NCI-H128 (cell line): Measurements from ENCODE around the gene SNRPA.
A peak's percentile ranks its signal among the peaks of the same experiment; 100 is the strongest.
"Not testable (repeated sequence)": the region's sequence is repeated elsewhere in the genome, so short reads cannot be mapped to it uniquely, and the experiment has no call there.

Source experiments
- DNase-seq: peaks from one replicate; lab custom pipeline; 2025; ENCODE audit not compliant: unreplicated experiment; lab: John Stamatoyannopoulos, UW

SNRPA gene

GRCh38 chr19:40776364-40776763 lies 25.4 kb downstream of the SNRPA start:
- DNase-seq, result no peak

- DNase-seq, result peak; percentile 80
Measured at GRCh38 chr19:40776932-40777644, 26.1 kb downstream of the SNRPA start.

DNA sequence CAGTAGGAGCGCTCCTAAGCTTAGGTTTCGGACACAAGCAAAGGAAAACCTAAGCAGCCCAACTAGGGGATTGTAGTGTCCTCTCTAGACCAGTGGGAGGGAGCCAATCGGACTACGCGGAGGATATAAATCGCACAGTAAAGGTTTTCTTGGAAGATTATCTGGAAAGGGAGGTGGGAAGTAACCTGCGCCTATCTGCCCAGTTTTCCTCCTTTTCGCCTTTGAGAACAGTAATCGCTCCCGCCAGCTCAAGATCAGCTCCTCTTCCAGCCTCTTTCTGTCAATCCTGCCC lies 26.6 kb downstream of the SNRPA start:
- no peak for DNase-seq

- DNase-seq, result peak; percentile 99
Measured at GRCh38 chr19:40777937-40778705, 27.1 kb downstream of the SNRPA start, which contains the start of gene RAB4B. Gene RAB4B (plus strand): TSS chr19:40778247. CDS start chr19:40778376, 129 bp downstream.

DNA sequence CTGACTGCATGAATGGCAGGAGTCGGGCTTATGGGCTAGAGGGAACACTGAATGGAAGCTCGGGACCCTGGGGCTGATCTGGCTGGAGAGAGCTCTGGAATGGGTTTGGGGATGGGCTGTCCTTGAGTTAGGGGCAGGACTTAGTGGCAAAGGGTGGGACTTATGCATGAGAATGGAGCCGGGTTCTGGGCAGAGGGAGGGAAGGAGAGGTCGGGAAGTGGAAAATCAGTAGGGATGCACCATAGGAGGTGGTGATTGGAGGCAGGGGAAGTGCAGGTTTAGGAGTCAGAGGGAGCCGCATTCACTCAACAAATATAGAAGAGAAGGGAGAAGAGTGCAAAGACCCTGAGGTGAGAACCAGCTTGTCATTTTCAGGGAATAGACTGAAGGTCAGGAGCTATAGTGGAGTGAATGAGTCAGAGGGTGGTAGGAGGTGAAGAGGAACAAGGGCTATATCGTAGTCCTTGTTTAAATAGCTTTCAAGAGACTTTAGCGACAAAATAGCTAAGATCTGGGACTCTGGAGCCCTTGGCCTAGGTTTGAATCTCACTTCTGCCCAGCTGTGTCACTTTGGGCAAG lies 27.8 kb downstream of the SNRPA start:
- DNase-seq, result no peak

DNA sequence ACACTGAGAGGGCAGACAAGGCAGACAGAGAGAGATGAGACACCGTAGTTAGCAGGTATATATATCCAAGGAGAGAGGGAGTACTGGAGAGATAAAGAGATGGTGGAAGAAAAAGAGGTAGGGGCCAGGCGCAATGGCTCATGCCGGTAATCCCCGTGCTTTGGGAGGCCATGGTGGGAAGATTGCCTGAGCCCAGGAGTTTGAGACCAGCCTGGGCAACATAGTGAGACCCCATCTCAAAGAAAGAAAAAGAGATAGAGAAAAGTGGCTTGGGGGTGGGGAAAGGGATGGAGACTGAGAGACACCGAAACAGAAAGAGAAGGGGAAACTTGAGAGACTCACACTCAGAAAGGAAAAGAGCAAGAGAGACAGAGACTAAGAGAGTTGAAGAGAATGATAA lies 29.6 kb downstream of the SNRPA start:
- DNase-seq, result no peak

GRCh38 chr19:40781140-40781539 lies 30.1 kb downstream of the SNRPA start:
- DNase-seq, result no peak

DNA sequence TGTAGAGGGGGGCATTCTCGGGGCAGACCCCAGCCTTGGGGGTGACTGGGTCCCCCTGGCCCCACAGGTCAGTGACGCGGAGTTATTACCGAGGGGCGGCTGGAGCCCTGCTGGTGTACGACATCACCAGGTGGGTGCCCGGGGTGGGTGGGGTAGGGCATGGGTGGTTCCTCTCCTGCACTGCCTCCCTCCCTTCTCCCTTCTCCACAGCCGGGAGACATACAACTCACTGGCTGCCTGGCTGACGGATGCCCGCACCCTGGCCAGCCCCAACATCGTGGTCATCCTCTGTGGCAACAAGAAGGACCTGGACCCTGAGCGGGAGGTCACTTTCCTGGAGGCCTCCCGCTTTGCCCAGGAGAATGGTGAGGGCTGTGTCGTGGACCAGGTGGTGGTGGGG lies 32.7 kb downstream of the SNRPA start:
- no peak for DNase-seq

DNA sequence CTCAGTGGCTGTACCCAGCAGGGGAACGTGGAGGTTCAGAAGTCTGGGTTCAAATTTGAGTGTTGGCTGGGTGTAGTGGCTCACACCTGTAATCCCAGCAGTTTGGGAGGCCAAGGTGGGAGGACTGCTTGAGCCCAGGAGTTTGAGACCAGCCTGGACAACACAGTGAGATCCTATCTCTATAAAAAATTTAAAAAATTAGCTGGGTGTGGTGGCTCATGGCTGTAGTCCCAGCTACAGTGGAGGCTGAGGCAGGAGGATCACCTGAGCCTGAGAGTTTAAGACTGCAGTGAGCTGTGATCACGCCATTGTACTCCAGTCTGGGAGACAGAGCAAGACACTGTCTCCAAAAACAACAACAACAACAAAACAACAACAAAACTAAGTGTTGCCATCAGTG lies 33.1 kb downstream of the SNRPA start:
- not testable (repeated sequence) for DNase-seq

DNA sequence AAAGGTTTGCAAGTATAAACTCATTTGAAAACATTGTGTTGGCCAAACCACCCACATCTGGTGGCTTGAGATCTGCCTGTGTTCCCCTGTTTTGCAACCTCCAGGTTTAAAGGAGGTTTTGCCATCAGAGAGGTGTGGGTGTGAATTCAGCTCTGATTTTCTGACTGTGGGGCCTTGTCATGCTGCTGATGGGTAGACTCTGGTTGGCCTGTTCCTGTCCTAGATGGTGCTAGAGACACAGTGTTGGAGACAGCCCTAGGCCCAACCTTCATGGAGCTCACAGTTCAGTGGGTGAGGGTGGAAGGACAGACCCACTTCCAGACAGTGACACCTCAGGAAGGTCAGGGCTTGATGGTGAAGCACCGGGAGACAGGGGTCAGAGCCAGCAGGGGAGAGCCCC lies 34.5 kb downstream of the SNRPA start:
- DNase-seq, result no peak

- no peak for DNase-seq
Measured at GRCh38 chr19:40786060-40787037, 35.3 kb downstream of the SNRPA start.

GRCh38 chr19:40791349-40791748 lies 40.3 kb downstream of the SNRPA start:
- no peak for DNase-seq

DNA sequence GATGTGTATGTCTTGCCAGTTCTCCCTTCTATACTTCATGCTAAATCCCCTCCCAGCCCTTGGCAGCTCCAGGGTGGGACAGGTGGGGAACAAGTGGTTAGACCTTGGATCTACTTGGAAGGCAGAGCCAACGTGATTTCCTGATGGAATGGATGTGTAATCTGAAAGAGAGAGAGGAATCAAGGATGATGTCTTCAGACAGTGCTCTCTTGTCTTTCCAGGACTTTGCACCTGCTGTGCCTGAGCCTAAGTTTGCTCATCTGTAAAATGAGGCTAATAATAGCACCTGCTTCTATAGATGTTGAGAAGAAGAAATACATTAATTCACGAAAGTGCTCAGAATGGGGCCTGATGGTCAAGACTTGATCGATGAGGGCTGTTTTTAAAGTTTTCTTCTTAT lies 41.0 kb downstream of the SNRPA start:
- DNase-seq, result no peak

GRCh38 chr19:40797166-40797962 lies 46.4 kb downstream of the SNRPA start:
- no peak for DNase-seq

DNA sequence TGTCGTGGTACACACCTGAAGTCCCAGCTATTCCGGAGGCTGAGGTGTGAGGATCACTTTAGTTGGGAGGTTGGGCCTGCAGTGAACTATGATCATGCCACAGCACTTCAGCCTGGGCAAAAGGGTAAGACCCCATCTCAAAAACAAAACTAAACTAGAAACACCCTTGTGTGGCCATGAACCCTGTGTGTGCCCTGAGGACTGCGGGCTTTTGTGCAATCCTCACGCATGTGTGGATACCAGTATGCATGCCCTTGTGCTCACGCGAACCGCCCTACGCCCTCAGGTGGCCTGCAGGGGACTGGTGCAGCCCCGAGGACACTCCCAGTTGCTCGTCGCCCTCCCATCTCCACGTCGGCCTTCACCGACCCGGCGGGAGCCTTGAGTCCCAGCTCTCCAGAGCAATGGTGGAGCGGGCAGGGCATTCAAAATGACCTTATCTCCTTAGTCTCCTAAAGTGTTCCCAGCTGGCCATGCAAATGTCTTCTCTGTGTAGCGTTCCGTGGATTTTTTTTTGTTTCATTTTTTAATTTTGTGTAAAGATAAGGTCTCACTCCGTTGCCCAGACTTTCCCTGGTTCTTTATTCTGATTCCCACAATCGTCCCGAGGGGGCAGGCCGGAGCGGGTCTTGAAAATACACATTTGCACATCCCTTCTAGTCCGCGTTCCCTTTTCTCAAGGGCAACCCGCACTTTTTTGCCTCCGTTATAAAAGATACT lies 47.1 kb downstream of the SNRPA start:
- DNase-seq, result no peak

DNA sequence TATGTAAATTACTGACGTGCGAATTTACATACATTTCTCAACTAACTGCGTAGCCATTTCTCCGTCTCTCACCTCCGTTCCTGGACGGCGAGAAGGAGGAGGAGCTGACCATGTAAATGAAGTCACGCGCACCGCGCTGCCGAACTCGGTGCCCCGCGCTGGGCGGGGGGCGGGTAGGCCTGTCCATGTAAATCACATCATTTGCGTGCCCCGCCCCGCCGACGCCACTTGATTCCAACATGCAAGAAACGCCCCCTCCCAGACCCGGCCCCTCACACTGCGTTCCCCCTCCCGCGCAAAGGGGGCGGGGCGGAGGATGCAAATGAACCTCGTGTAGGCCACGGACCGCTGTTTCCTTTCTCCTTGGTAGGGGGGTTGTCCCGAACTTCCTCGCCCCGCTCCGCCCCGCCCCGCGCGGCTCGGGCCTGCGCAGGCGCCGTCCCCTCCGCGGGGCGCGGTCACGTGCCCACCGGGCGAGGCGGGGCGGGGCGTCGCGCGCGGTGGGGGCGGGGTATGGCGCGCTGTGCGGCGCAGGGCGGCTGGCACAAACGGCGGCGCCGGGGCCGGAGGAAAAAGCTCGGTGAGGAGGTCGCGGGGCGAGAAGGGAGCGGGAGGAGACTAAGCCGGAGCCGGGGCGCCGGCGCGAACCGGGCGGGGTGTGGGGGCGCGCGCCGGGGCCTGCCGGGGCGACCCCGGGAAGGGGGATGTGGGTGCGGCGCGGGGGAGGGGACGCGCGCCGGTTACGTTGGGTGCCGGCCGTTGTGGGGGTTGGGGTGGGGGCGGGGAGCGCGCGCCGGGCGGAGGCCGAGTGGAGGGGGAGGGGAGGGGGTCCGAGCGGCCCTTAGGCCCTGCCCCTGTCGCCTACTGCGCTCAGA lies 47.9 kb downstream of the SNRPA start, which contains the start of gene EGLN2:
TSS of gene EGLN2 (plus strand) at position 509 of the 875 bp plus-strand sequence. CDS start 1,382 bp downstream, outside the sequence.
- peak; percentile 99 for DNase-seq

- DNase-seq, result no peak
Measured at GRCh38 chr19:40799558-40800338, 48.7 kb downstream of the SNRPA start.
